AG04449 (cell line): ENCODE results near the gene SOD3.

ENCODE experiments used
- CTCF ChIA-PET: fragments of 350-600 bp; formaldehyde crosslinking; extraction: SDS; loops from one replicate; lab custom pipeline; 2021; ENCODE audit warnings: antibody characterized with exemption; lab: Yijun Ruan, JAX
- POLR2A ChIA-PET: fragments of 400-600, 350-600 bp; formaldehyde crosslinking; extraction: SDS; loops from one replicate; lab custom pipeline; 2020; ENCODE audit warnings: antibody characterized with exemption, inconsistent platforms; lab: Yijun Ruan, JAX
- DNase-seq: peaks from one replicate; pipeline ENCODE4 v3.0.0-alpha.2; 2010; ENCODE audit warnings: low read depth, low spot score
- H3K4me3 ChIP-seq: 2 replicates; pipeline ENCODE4 v1.5.1; 2011; ENCODE audit warnings: low read depth, mild to moderate bottlenecking, control low read depth, low read length
- CTCF ChIP-seq: IDR thresholded peaks from one replicate; pipeline ENCODE4 v1.5.1; 2011; ENCODE audit warnings: mild to moderate bottlenecking, moderate library complexity, low read length, control low read depth, inconsistent platforms; ENCODE audit not compliant: insufficient read depth; ENCODE audit errors: missing control alignments

Gene SOD3

DNA sequence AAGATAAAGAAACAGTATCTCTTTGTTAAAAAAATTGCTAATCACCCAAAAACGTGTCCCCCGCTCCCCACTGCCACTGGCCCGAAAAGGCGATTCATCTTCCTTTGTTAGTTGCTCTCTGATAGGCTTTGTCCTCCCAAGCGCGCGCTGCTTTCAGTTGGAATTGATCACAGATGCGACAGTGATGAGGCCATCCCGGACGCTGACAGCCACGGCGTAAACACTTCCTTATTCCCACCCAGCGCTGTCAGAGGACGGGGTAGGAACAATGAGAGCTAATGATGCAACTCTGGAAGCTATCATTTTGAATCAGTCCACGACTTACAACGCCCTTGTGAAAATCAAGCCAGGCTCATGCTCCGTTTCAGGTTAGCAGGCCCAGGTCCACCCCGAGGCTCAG is 21.4 kb downstream of the SOD3 start:
- TF ChIP-seq CTCF: no peak
- ChIA-PET POLR2A (no interaction called here), CTCF (no interaction called here)
- DNase-seq: no peak
- H3K4me3 ChIP-seq: no peak overlapping the region

- ChIA-PET POLR2A (no interaction called here), CTCF (no interaction called here)
Measured at GRCh38 chr4:24820541-24820940, 25.2 kb downstream of the SOD3 start.

GRCh38 chr4:24824720-24825119 is 29.3 kb downstream of the SOD3 start:
- no peak for TF ChIP-seq CTCF
- ChIA-PET POLR2A (no interaction called here), CTCF (no interaction called here)
- no peak overlapping the region for H3K4me3 ChIP-seq
- no peak for DNase-seq

More at GRCh38 chr4:24820541-24820940, 25.2 kb downstream of the SOD3 start:
- DNase-seq: no peak
- no peak overlapping the region for H3K4me3 ChIP-seq
- no peak for TF ChIP-seq CTCF

GRCh38 chr4:24831637-24832036 is 36.3 kb downstream of the SOD3 start:
- CTCF ChIA-PET: no interaction called here
- DNase-seq: no peak
- POLR2A ChIA-PET: no interaction called here
- no peak overlapping the region for H3K4me3 ChIP-seq
- TF ChIP-seq CTCF: no peak

DNA sequence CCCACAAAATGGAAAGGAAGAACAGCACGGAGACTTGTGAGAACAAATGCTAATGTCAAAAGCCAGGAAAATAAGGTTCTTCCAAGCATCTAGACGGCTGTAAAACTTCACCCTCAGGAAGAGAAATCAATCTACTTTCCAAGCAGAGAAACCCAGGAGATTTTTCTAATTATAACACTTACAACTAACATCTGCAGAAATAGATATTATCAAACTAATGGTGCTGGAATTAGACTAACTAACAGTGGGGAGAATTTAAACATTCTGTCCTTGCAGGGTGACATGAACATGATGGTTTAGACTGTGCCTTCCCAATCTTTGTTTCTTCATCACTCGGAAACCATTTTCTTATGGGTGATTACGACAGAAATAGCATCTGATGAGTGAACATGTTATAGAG is 40.3 kb downstream of the SOD3 start:
- POLR2A ChIA-PET: no interaction called here
- DNase-seq: no peak

GRCh38 chr4:24836661-24837242 is 41.4 kb downstream of the SOD3 start:
- ChIA-PET POLR2A (no interaction called here), CTCF (interaction anchor here (0.9 kb wide), 1 partner anchor 34 kb away, joined by 4 read pairs; no protein-coding TSS in a partner anchor)
- no peak for DNase-seq
- H3K4me3 ChIP-seq: no peak overlapping the region
- no peak for TF ChIP-seq CTCF

More for the DNA sequence above, 40.3 kb downstream of the SOD3 start:
- no peak for TF ChIP-seq CTCF
- H3K4me3 ChIP-seq: no peak overlapping the region
- CTCF ChIA-PET: no interaction called here
